NCI-H748 treated with DMSO at 0.1 percent for 48 hours (cell line): ENCODE data around the gene CLDN17.

ENCODE experiments used
- DNase-seq: peaks from one replicate; lab custom pipeline; 2025; lab: John Stamatoyannopoulos, UW

Gene CLDN17

GRCh38 chr21:30117631-30118030 is 49.0 kb downstream of the CLDN17 start:
- no peak for DNase-seq

- DNase-seq: no peak
Measured at GRCh38 chr21:30116479-30116878, 50.1 kb downstream of the CLDN17 start.
